IPS-15b (cell line): ENCODE measurements around the gene CBX8.

ENCODE experiments used
- H3K27me3 ChIP-seq: one replicate; pipeline ENCODE4 v1.6.1; 2013; ENCODE audit warnings: low read length; ENCODE audit not compliant: control insufficient read depth, insufficient read depth
- H3K36me3 ChIP-seq: one replicate; pipeline ENCODE4 v1.6.1; 2013; ENCODE audit warnings: low read length; ENCODE audit not compliant: control insufficient read depth, insufficient read depth
- H3K4me1 ChIP-seq: one replicate; pipeline ENCODE4 v1.6.1; 2013; ENCODE audit warnings: mild to moderate bottlenecking, low read length; ENCODE audit not compliant: control insufficient read depth, insufficient read depth
- H3K4me3 ChIP-seq: one replicate; pipeline ENCODE4 v1.5.1; 2013; ENCODE audit warnings: low read depth, low read length
- H3K9ac ChIP-seq: one replicate; pipeline ENCODE4 v1.6.1; 2013; ENCODE audit warnings: low read depth, mild to moderate bottlenecking, low read length
- H3K9me3 ChIP-seq: one replicate; pipeline ENCODE4 v1.6.1; 2013; ENCODE audit warnings: mild to moderate bottlenecking, low read length; ENCODE audit not compliant: control insufficient read depth, insufficient read depth

Gene CBX8

DNA sequence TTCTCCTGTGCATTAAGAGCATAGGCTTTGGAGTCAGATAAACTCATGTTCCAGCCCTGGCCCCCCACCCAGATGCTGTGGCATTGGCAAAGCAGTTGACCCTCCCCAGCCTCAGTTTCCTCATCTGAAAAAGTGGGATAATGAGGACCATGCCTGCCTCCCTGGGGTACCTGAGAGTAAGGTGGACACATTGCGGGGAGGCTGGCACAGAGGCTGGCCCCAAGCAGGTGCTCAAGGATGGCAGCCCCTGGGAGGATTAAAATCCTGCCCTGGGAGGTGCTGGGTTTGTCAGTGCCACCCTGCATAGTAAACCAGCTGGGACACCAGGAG is 54.3 kb downstream of the CBX8 start:
- H3K9ac ChIP-seq = no peak overlapping the region
- H3K9me3 ChIP-seq = no peaks in the 10 kb centered on the region
- H3K27me3 ChIP-seq = peaks cover 40% of the 10 kb centered on the region
- no peak overlapping the region for H3K4me3 ChIP-seq
- peaks cover 5% of the 10 kb centered on the region for H3K4me1 ChIP-seq
- H3K36me3 ChIP-seq = no peaks in the 10 kb centered on the region
